DND-41 (cell line): ENCODE results near the gene RAD51B.

ENCODE experiments used
- ATAC-seq: fragments of 200-7000 bp; cut with Tn5 transposase; 3 replicates; pipeline ENCODE4 v1.9.1; 2021; ENCODE audit warnings: low read depth; ENCODE audit not compliant: insufficient read depth
- DNase-seq: peaks from one replicate; pipeline ENCODE4 v3.0.0-alpha.2; 2020
- H2AFZ ChIP-seq: 2 replicates; pipeline ENCODE4 v1.6.0; 2012; ENCODE audit warnings: low read depth, low read length
- H3K27ac ChIP-seq: 2 replicates; pipeline ENCODE4 v1.5.1; 2012; ENCODE audit warnings: low read length, inconsistent platforms
- H3K27me3 ChIP-seq: fragments of 200-600 bp; sonication (generic); 2 replicates; pipeline ENCODE4 v1.6.0; 2012; ENCODE audit warnings: low read length, mild to moderate bottlenecking, inconsistent platforms; ENCODE audit not compliant: insufficient read depth, poor library complexity
- H3K36me3 ChIP-seq: 2 replicates; pipeline ENCODE4 v1.5.1; 2012; ENCODE audit warnings: low read length, inconsistent platforms; ENCODE audit not compliant: insufficient read depth
- H3K4me1 ChIP-seq: 2 replicates; pipeline ENCODE4 v1.5.1; 2012; ENCODE audit warnings: mild to moderate bottlenecking, low read length; ENCODE audit not compliant: insufficient read depth
- H3K4me2 ChIP-seq: 2 replicates; pipeline ENCODE4 v1.6.0; 2012; ENCODE audit warnings: mild to moderate bottlenecking, moderate library complexity, low read length, inconsistent platforms; ENCODE audit not compliant: insufficient read depth
- H3K4me3 ChIP-seq, 2 experiments: fragments of 200-600 bp in 1 of 2; shearing (Covaris generic) in 1 of 2; 2 replicates each; pipeline ENCODE4 v1.5.1; 2012 to 2016; ENCODE audit warnings: inconsistent platforms in 2 of 2, low read length in 2 of 2, mild to moderate bottlenecking in 2 of 2, low read depth in 1 of 2, moderate library complexity in 1 of 2
- H3K79me2 ChIP-seq: 2 replicates; pipeline ENCODE4 v1.6.0; 2012; ENCODE audit warnings: low read length, inconsistent platforms; ENCODE audit not compliant: insufficient read depth
- H3K9ac ChIP-seq: 2 replicates; pipeline ENCODE4 v1.6.0; 2012; ENCODE audit warnings: low read depth, mild to moderate bottlenecking, inconsistent platforms, low read length, moderate library complexity
- H3K9me3 ChIP-seq: 2 replicates; pipeline ENCODE4 v1.5.1; 2012; ENCODE audit warnings: low read length, moderate library complexity, mild to moderate bottlenecking, inconsistent platforms; ENCODE audit not compliant: insufficient read depth, severe bottlenecking
- H4K20me1 ChIP-seq: 2 replicates; pipeline ENCODE4 v1.6.0; 2012; ENCODE audit warnings: low read length; ENCODE audit not compliant: insufficient read depth
- EZH2 ChIP-seq: IDR thresholded peaks from 3 replicates; pipeline ENCODE4 v1.6.1; 2012; ENCODE audit warnings: borderline replicate concordance, low read depth, mild to moderate bottlenecking, moderate library complexity, low read length, inconsistent platforms; ENCODE audit not compliant: severe bottlenecking
- TF ChIP-seq, protein P1 (sequence below): IDR thresholded peaks from 2 replicates; pipeline ENCODE4 v1.5.1; 2012; ENCODE audit warnings: borderline replicate concordance, low read length, moderate library complexity, mild to moderate bottlenecking; ENCODE audit not compliant: poor library complexity, severe bottlenecking; ENCODE audit errors: extremely low read depth

Gene RAD51B

DNA sequence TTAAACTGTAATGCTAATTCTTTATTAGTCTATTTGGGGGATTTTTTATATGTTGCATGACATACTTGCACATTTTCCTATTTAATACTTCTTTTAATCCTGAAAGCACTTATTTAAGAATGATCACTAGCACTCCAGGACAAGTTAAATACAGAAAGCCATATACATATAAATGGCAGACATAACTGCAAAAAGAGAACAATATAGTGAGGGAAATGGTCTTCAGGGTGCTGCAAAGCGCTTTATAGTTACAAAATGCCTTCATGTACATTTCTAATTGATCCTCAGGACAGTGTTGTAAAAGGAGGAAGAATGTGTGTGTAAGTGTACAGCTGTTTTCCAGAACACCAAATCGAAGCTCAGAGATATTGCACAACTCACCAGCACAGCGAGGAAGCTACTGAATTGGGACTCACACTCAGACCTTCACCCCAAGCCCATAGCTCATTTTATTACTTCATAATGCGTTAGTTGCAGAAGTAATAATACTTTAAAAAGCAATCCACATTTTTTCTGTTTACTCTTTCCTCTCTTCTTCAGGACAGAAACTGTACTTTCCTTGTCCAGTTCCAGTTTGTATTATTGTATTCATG, 428.2 kb downstream of the RAD51B start:
- Histone ChIP-seq H2AFZ (no peak overlapping the region), H3K4me2 (no peak overlapping the region), H3K36me3 (no peaks in the 10 kb centered on the region), H3K79me2 (no peaks in the 10 kb centered on the region), H3K4me1 (no peaks in the 10 kb centered on the region), H3K9ac (no peak overlapping the region), H4K20me1 (no peaks in the 10 kb centered on the region), H3K4me3 (no peak overlapping the region), H3K27ac (no peak overlapping the region), H3K27me3 (no peaks in the 10 kb centered on the region), H3K9me3 (no peaks in the 10 kb centered on the region)
- ATAC-seq (no peak), DNase-seq (no peak)
- TF ChIP-seq EZH2, result no peak
- TF ChIP-seq, protein P1, sequence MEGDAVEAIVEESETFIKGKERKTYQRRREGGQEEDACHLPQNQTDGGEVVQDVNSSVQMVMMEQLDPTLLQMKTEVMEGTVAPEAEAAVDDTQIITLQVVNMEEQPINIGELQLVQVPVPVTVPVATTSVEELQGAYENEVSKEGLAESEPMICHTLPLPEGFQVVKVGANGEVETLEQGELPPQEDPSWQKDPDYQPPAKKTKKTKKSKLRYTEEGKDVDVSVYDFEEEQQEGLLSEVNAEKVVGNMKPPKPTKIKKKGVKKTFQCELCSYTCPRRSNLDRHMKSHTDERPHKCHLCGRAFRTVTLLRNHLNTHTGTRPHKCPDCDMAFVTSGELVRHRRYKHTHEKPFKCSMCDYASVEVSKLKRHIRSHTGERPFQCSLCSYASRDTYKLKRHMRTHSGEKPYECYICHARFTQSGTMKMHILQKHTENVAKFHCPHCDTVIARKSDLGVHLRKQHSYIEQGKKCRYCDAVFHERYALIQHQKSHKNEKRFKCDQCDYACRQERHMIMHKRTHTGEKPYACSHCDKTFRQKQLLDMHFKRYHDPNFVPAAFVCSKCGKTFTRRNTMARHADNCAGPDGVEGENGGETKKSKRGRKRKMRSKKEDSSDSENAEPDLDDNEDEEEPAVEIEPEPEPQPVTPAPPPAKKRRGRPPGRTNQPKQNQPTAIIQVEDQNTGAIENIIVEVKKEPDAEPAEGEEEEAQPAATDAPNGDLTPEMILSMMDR, result peak; percentile 3

DNA sequence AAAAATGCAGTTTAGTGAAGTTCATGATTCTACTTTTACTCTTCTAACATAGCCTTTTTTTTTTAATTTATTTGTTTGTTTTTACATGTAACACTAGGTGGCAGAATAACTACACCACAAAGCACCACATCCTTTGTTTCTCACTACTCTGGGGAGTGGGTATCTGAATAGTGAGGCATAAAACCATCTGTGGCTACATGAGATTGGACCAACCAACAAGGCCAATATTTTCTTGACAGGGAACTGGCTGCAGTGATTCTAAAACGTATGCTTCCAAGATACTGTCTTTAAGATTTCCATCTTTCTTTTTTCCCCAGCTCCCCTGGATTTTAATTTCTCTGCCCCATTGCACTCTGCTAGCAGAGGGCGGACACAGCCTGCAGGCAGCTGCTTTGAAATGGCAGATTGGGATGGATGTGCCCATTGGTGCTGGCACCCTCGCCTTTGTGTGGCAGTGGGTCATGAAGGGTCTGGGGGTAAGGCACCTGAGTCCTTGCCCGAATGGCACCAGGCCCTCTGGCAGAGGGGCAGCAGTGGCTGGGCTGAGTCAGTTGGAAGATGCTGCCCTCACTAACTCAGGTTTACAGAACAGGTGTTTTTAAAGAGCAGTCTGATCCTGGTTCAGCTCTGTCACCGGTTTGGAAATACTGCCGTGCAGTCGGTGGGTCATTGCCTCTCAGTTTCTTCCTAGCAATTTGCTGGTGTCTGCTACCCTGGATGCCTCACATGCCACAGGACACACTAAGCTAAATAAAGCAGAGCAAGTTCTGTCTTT, 429.1 kb downstream of the RAD51B start:
- Histone ChIP-seq H3K79me2 (no peaks in the 10 kb centered on the region), H4K20me1 (no peaks in the 10 kb centered on the region), H3K27me3 (no peaks in the 10 kb centered on the region), H3K27ac (no peak overlapping the region), H3K4me2 (no peak overlapping the region), H3K4me1 (no peaks in the 10 kb centered on the region), H3K9ac (no peak overlapping the region), H3K36me3 (no peaks in the 10 kb centered on the region), H3K4me3 (no peak overlapping the region), H2AFZ (no peak overlapping the region), H3K9me3 (no peaks in the 10 kb centered on the region)
- ATAC-seq (peak; percentile 78), DNase-seq (peak; percentile 23)
- TF ChIP-seq, protein P1, result peak; percentile 58
- no peak for TF ChIP-seq EZH2

DNA sequence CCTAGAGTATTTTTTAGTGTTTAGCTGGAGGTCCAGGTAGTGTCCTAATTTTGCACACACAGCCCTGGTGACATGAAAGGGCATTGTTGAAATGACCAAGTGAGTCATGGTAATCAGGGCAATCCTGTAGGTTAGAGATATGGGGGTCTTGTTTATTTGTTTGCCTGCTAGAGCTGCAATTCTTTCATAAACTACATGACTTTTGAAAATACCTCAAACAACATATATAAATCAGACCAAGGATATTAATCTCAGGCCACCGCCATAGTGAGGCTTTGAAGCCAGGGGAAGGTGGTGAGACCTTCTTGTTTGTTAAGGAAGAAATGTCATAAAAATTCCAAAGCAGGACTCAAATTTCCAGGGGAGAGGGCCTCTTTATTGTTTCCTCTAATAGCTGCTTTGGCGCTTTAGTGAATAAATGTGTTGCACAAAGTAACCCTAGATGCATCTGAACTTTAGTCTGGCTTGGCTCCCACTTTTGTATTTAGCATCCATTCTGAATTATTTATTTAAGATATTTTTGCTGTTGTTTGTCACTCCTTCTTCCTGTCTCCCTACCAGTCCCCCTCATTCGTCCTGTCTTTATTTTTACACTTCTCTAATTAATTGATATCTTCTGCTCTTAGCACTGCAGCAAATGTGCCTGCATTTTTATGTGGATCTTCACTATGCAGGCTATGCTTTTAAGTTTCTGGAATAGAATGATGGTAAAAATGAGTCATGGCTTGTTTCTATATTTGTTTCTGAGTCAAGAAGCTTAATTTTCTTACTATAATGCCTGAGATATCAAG, 430.3 kb downstream of the RAD51B start:
- H3K4me2 ChIP-seq, result no peak overlapping the region
- no peaks in the 10 kb centered on the region for H3K79me2 ChIP-seq
- H4K20me1 ChIP-seq, result no peaks in the 10 kb centered on the region
- no peaks in the 10 kb centered on the region for H3K4me1 ChIP-seq
- no peaks in the 10 kb centered on the region for H3K36me3 ChIP-seq
- no peaks in the 10 kb centered on the region for H3K9me3 ChIP-seq
- no peaks in the 10 kb centered on the region for H3K27me3 ChIP-seq
- H2AFZ ChIP-seq, result no peak overlapping the region
- ATAC-seq, result no peak
- TF ChIP-seq, protein P1, result no peak
- no peak for TF ChIP-seq EZH2
- H3K27ac ChIP-seq, result no peak overlapping the region
- no peak overlapping the region for H3K9ac ChIP-seq
- DNase-seq, result no peak
- H3K4me3 ChIP-seq, result no peak overlapping the region
